Transverse colon (tissue), 4 donors: ENCODE results near the gene TNRC18.

Source experiments
- POLR2A ChIP-seq: fragments of 450-650 bp; IDR thresholded peaks from one replicate; pipeline ENCODE4 v1.6.1; 2016; ENCODE audit warnings: antibody characterized with exemption, mild to moderate bottlenecking, moderate library complexity
- POLR2AphosphoS5 ChIP-seq, 3 donors: sonication (generic); formaldehyde crosslinking; IDR thresholded peaks; one replicate each; pipeline ENCODE4 v1.6.1; 2016; ENCODE audit warnings: antibody characterized with exemption in 3 of 3
- TF ChIP-seq, protein P1 (sequence below), 5 experiments: fragments of 200-600 bp in 3 of 5; fragments of 450-650 bp in 2 of 5; sonication (generic) in 3 of 5; IDR thresholded peaks; 1 replicate in 2 of 5; 2 replicates in 3 of 5; pipeline ENCODE4 v1.5.1; 2016 to 2017; ENCODE audit warnings: antibody characterized with exemption in 5 of 5, inconsistent platforms in 3 of 5, mild to moderate bottlenecking in 2 of 5, moderate library complexity in 1 of 5

DNA sequence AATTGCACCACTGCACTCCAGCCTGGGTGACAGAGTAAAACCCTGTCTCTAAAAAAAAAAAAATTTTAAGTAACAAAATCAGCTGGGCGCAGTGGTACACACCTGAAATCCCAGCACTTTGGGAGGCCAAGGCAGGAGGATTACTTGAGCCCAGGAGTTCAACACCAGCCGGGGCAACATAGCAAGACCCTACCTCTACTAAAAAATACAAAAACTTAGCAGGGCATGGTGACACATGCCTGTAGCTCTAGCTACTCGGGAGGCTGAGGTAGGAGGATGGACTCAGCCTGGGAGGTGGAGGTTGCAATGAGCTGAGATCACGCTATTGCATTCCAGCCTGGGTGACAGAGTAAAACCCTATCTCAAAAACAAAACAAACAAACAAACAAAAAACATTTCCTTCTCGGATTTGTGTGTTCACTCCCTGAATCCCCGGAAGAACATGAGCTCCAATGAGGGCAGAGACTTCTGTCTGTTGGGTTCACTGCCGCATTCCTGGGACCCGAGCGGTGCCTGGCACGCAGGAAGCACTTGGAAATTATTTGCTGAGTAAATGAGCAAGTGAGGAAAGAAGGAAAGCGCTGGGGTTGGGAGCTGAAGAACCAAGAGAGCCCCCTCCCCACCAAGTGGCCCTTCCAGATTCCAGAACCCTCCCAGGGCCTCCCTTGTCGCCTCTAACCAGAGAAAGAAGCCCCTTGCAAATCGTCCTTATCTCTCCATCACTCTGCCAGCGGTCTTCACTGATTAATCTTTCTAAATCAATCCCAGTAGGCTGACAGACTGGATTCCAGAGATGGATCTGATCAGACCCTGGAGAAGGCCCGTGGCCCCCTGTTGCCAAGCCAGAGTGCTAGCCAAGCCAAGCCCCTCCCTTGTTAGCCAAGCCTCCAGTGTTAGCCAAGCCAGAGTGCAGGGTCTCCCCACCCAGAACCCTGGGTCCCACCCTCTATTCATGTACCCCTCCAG is 6.2 kb downstream of the TNRC18 start:
- TF ChIP-seq, protein P1, sequence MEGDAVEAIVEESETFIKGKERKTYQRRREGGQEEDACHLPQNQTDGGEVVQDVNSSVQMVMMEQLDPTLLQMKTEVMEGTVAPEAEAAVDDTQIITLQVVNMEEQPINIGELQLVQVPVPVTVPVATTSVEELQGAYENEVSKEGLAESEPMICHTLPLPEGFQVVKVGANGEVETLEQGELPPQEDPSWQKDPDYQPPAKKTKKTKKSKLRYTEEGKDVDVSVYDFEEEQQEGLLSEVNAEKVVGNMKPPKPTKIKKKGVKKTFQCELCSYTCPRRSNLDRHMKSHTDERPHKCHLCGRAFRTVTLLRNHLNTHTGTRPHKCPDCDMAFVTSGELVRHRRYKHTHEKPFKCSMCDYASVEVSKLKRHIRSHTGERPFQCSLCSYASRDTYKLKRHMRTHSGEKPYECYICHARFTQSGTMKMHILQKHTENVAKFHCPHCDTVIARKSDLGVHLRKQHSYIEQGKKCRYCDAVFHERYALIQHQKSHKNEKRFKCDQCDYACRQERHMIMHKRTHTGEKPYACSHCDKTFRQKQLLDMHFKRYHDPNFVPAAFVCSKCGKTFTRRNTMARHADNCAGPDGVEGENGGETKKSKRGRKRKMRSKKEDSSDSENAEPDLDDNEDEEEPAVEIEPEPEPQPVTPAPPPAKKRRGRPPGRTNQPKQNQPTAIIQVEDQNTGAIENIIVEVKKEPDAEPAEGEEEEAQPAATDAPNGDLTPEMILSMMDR (IDR thresholded peaks at IDR 0.05), result no peak
- TF ChIP-seq POLR2A (no peak), POLR2AphosphoS5 (IDR thresholded peaks at IDR 0.05) (no peak)
